Gastroesophageal sphincter (tissue), 4 donors: ENCODE data around the gene DHDDS. TPM values are rescaled to one million over a fixed set of nuclear protein-coding genes. Genes with fewer than 3 reads are reported as not detected.

ENCODE experiments used
- ATAC-seq: fragments of 150-250 bp; one replicate; pipeline ENCODE4 v1.9.1; 2016; ENCODE audit warnings: mild to moderate bottlenecking, moderate library complexity
- H3K27ac ChIP-seq, 4 donors: fragments of 200-600 bp; sonication (generic) in 3 of 4; 1 replicate in 3 of 4; 2 replicates in 1 of 4; pipeline ENCODE4 v1.5.1; 2016 to 2019
- H3K27me3 ChIP-seq: fragments of 200-600 bp; sonication (generic); one replicate; pipeline ENCODE4 v1.5.1; 2019
- H3K36me3 ChIP-seq, 2 donors: fragments of 200-600 bp; sonication (generic); one replicate each; pipeline ENCODE4 v1.5.1; 2019; ENCODE audit warnings: control low read depth in 1 of 2
- H3K4me1 ChIP-seq, 3 donors: fragments of 200-600 bp; sonication (generic); 1 replicate in 2 of 3; 2 replicates in 1 of 3; pipeline ENCODE4 v1.5.1; 2016 to 2019; ENCODE audit warnings: control low read depth in 2 of 3
- H3K4me3 ChIP-seq, 2 donors: fragments of 200-600 bp; sonication (generic); one replicate each; pipeline ENCODE4 v1.5.1; 2019; ENCODE audit warnings: mild to moderate bottlenecking in 1 of 2, moderate library complexity in 1 of 2
- H3K9me3 ChIP-seq, 3 donors: fragments of 200-600 bp; sonication (generic); one replicate each; pipeline ENCODE4 v1.5.1; 2017 to 2019; ENCODE audit warnings: control low read depth in 2 of 3
- EP300 ChIP-seq: sonication (generic); formaldehyde crosslinking; IDR thresholded peaks from one replicate; pipeline ENCODE4 v1.6.1; 2017; ENCODE audit warnings: antibody characterized with exemption, mild to moderate bottlenecking
- POLR2A ChIP-seq, 2 donors: fragments of 450-650 bp; IDR thresholded peaks; one replicate each; pipeline ENCODE4 v1.6.1; 2017; ENCODE audit warnings: antibody characterized with exemption in 2 of 2, mild to moderate bottlenecking in 2 of 2, moderate library complexity in 1 of 2
- POLR2AphosphoS5 ChIP-seq: sonication (generic); formaldehyde crosslinking; IDR thresholded peaks from one replicate; pipeline ENCODE4 v1.6.1; 2017; ENCODE audit warnings: antibody characterized with exemption
- WGBS, 2 donors: methylation state at CpG; one replicate each; pipeline ENCODE4 v1.1.5; 2018; ENCODE audit warnings: low coverage in 1 of 2; 5-methylcytosine and 5-hydroxymethylcytosine counted together
- total RNA-seq, 4 donors: library from RNA; depleted of rRNA; stranded (reverse); fragments of >200 nt; gene quantifications; one replicate each; pipeline ENCODE4 v1.1.0, GENCODE V29; 2016
- TF ChIP-seq, protein P1 (sequence below), 4 experiments: fragments of 200-600 bp in 2 of 4; fragments of 450-650 bp in 2 of 4; sonication (generic) in 1 of 4; IDR thresholded peaks; one replicate each; pipeline ENCODE4 v1.5.1; 2017 to 2019; ENCODE audit warnings: antibody characterized with exemption in 4 of 4, mild to moderate bottlenecking in 2 of 4, moderate library complexity in 2 of 4

The DHDDS gene
- total RNA-seq, 4 donors from 2014 or later: 23.6 to 36.4 (median 31.7) TPM

DNA sequence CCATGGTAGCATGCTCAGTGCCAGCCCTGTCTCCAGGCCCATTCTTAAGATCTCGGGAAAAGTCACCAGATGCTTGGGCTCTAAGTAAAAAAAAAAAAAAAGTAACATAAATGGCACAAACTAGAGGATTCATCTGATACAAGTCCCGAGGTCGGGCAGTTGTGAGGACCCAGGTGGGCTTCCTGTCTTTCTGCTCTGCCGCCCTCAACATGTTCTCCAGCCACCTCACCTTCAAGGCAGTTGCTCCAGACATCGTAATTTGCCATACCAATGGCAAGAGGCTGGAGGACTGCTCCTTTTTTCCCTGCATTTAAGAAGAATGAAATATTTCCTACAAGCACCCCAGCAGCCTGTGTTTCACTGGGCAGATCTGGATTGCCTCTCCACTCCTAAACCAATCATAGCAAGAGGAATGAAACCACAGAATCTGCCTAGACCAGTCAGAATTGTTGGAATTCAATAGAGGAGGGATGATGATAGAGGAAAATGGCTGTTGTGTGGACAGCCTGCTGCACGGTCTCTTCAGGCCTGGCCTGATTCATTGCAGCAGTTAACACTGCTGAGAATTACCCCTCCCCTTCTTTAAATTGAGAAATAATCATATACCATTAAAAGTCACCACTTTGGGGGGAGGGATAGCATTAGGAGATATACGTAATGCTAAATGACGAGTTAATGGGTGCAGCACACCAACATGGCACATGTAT is 45.5 kb downstream of the DHDDS start:
- H3K4me1 ChIP-seq: peaks cover 0 to 19% (median 8%) of the 10 kb centered on the region in 3 donors

DNA sequence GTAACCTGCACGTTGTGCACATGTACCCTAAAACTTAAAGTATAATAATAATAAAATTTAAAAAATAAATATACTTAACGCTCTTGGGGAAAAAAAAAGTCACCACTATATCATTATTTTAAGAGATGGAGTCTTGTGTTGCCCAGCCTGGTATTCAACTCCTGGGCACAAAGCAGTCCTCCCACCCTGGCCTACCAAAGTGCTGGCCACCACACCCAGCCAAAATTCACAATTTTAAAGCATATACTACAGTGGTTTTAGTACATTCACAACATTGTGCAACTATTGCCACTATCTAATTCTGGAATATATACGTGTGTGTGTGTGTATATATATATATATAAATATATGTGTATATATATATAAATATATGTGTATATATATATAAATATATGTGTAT is 46.0 kb downstream of the DHDDS start:
- H3K27me3 ChIP-seq: no peaks in the 10 kb centered on the region
- H3K4me1 ChIP-seq: peaks cover 0 to 18% (median 8%) of the 10 kb centered on the region in 3 donors
- H3K9me3 ChIP-seq: no peaks in the 10 kb centered on the region
- TF ChIP-seq EP300: no peak
- TF ChIP-seq POLR2AphosphoS5: no peak
- no peak for ATAC-seq
- H3K36me3 ChIP-seq: peaks cover 0 to 69% of the 10 kb centered on the region in 2 donors
- H3K4me3 ChIP-seq: no peak overlapping the region
- H3K27ac ChIP-seq: no peak overlapping the region
- 53 to 59% methylated on average over 2 to 3 of the region's 3 CpGs for WGBS, 2 donors

More for the DNA sequence above, 45.5 kb downstream of the DHDDS start:
- Histone ChIP-seq H3K9me3 (no peaks in the 10 kb centered on the region), H3K27me3 (no peaks in the 10 kb centered on the region), H3K36me3 (peaks cover 0 to 69% of the 10 kb centered on the region in 2 donors), H3K27ac (no peak overlapping the region), H3K4me3 (no peak overlapping the region)
- TF ChIP-seq EP300 (no peak), POLR2AphosphoS5 (no peak), POLR2A (IDR thresholded peaks at IDR 0.05) (no peak)
- TF ChIP-seq, protein P1, sequence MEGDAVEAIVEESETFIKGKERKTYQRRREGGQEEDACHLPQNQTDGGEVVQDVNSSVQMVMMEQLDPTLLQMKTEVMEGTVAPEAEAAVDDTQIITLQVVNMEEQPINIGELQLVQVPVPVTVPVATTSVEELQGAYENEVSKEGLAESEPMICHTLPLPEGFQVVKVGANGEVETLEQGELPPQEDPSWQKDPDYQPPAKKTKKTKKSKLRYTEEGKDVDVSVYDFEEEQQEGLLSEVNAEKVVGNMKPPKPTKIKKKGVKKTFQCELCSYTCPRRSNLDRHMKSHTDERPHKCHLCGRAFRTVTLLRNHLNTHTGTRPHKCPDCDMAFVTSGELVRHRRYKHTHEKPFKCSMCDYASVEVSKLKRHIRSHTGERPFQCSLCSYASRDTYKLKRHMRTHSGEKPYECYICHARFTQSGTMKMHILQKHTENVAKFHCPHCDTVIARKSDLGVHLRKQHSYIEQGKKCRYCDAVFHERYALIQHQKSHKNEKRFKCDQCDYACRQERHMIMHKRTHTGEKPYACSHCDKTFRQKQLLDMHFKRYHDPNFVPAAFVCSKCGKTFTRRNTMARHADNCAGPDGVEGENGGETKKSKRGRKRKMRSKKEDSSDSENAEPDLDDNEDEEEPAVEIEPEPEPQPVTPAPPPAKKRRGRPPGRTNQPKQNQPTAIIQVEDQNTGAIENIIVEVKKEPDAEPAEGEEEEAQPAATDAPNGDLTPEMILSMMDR (IDR thresholded peaks at IDR 0.05): no peak
- ATAC-seq: no peak
- WGBS, 2 donors: 46 to 84% methylated on average over 4 to 8 of the region's 8 CpGs

DNA sequence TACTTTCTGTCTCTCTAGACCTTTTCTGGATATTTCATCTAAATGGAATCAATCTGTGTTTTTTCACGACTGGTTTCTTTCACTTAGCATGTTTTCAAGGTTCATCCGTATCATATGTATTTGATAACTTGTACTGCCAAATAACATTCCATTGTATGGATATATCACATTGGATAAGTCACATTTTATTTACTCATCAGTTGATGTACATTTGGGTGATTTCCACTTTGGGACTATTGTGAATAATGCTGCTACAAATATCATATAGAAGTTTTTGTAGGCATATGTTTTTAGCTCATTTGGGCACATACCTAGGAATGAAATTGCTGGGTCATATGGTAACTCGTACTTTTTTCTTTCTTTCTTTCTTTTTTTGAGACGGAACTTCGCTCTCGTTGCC is 46.9 kb downstream of the DHDDS start:
- Histone ChIP-seq H3K36me3 (peaks cover 0 to 63% of the 10 kb centered on the region in 2 donors), H3K9me3 (no peaks in the 10 kb centered on the region), H3K4me1 (peaks cover 0 to 10% (median 2%) of the 10 kb centered on the region in 3 donors), H3K4me3 (no peak overlapping the region), H3K27me3 (no peaks in the 10 kb centered on the region), H3K27ac (no peak overlapping the region)
- WGBS, 2 donors: 77 to 88% methylated on average over 3 to 6 of the region's 6 CpGs
- TF ChIP-seq POLR2A (IDR thresholded peaks at IDR 0.05): no peak
- ATAC-seq: no peak

DNA sequence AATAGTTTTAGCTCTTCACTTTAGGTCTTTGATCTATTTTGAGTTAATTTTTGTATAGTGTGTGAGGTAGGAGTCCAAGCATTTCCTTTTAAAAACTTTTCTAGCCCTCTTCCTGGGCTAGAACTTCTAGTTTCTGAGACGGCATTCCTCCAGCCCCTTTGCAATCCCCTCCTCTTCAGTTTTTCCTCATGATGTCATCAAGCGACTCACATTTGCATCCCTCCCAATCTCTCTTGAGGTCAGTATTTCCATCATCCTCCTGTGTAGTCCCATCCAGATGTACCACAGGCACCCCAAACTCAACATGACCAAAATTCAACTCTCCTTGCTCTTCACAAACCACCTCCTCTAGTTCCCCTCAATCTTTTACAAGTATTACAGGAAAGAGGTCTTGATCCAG is 50.8 kb downstream of the DHDDS start:
- peaks cover 0 to 31% of the 10 kb centered on the region in 2 donors for H3K36me3 ChIP-seq
- H3K9me3 ChIP-seq: no peaks in the 10 kb centered on the region
- no peaks in the 10 kb centered on the region for H3K4me1 ChIP-seq
- TF ChIP-seq, protein P1 (IDR thresholded peaks at IDR 0.05): no peak
- TF ChIP-seq POLR2AphosphoS5: no peak
- no peak for TF ChIP-seq POLR2A (IDR thresholded peaks at IDR 0.05)
- no peaks in the 10 kb centered on the region for H3K27me3 ChIP-seq
- no peak for ATAC-seq
- H3K4me3 ChIP-seq: no peak overlapping the region
- H3K27ac ChIP-seq: no peak overlapping the region
- WGBS, 2 donors: 80 to 100% methylated on average over 1 to 2 of the region's 2 CpGs

DNA sequence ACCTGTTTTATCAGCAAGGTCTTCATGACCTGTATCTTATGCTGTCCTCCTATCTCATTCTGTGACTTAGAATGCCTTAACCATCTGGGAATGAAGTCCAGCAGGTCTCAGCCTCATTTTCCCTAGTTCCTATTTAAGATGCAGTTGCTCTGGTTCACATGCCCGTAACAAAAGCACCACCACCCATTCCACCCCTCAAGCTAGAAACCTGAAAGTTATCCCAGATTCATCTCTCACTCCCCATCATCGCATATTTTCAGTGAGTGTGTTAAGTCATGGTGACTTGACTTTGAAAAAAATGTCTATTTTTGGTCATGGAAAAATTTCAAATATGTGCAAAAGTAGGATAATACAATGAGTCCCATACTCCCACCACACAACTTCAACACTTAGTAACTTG is 51.9 kb downstream of the DHDDS start:
- H3K4me3 ChIP-seq: no peak overlapping the region
- no peak for ATAC-seq
- no peak overlapping the region for H3K27ac ChIP-seq
- WGBS, 2 donors: 80 to 81% methylated on average over 2 of the region's 2 CpGs
- H3K36me3 ChIP-seq: peaks cover 0 to 24% of the 10 kb centered on the region in 2 donors
- H3K9me3 ChIP-seq: no peaks in the 10 kb centered on the region
- TF ChIP-seq, protein P1 (IDR thresholded peaks at IDR 0.05): no peak
- no peak for TF ChIP-seq POLR2AphosphoS5
- no peaks in the 10 kb centered on the region for H3K27me3 ChIP-seq
- H3K4me1 ChIP-seq: no peaks in the 10 kb centered on the region

DNA sequence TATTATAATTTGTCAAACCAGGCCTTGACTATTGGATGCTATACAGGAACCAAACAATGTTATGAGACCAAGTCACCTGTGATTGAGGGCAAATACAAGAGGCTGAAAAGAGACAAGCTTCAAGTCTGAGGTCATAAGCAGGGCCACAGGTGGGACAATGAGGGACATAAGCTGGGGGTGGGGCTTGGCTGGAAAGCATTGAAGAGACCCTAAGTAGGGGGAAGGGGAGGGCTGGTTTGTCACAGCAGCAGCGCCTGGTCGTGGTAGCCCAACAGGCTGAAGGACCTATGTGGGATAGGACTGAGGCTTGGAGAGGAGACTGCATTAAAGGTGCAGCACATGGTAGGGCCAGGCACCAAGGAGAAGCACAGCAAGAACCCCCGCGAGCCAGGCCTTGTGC is 58.0 kb downstream of the DHDDS start:
- 87 to 89% methylated on average over 4 of the region's 4 CpGs for WGBS, 2 donors
- Histone ChIP-seq H3K4me3 (no peak overlapping the region), H3K36me3 (no peaks in the 10 kb centered on the region), H3K9me3 (no peaks in the 10 kb centered on the region), H3K27ac (no peak overlapping the region), H3K27me3 (no peaks in the 10 kb centered on the region), H3K4me1 (no peaks in the 10 kb centered on the region)
- no peak for ATAC-seq
- no peak for TF ChIP-seq POLR2A (IDR thresholded peaks at IDR 0.05)
